Stimulated activated CD4-positive, alpha-beta T cell treated with anti-CD3 and anti-CD28 coated beads, TNF-alpha, amount 100 ng/mL, for 48 hours (primary cell): Measurements from ENCODE around the gene FAM114A2.

Experiments
- DNase-seq, 3 donors: peaks; one replicate each; pipeline ENCODE4 v3.0.0-alpha.2; 2020; ENCODE audit warnings: low read depth in 3 of 3

Gene FAM114A2

GRCh38 chr5:153985498-153985897, 53.2 kb downstream of the FAM114A2 start:
- DNase-seq, result no peak

- no peak for DNase-seq
Measured at GRCh38 chr5:153983885-153984284, 54.8 kb downstream of the FAM114A2 start.

- DNase-seq, result no peak
Measured at GRCh38 chr5:153981905-153982605, 56.7 kb downstream of the FAM114A2 start.

GRCh38 chr5:153979028-153979783, 59.5 kb downstream of the FAM114A2 start:
- no peak for DNase-seq

GRCh38 chr5:153974813-153975163, 63.9 kb downstream of the FAM114A2 start:
- DNase-seq, result no peak

- no peak for DNase-seq
Measured at GRCh38 chr5:153974131-153974812, 64.4 kb downstream of the FAM114A2 start.

GRCh38 chr5:153972240-153972639, 66.5 kb downstream of the FAM114A2 start:
- no peak for DNase-seq

GRCh38 chr5:153970496-153970895, 68.2 kb downstream of the FAM114A2 start:
- DNase-seq, result no peak

- DNase-seq, result no peak
Measured at GRCh38 chr5:153969563-153969895, 69.2 kb downstream of the FAM114A2 start.

- DNase-seq, result no peak
Measured at GRCh38 chr5:153968761-153969562, 69.7 kb downstream of the FAM114A2 start.

GRCh38 chr5:153964880-153965645, 73.6 kb downstream of the FAM114A2 start:
- peak; percentile 15 to 17 (median 15) for DNase-seq

- DNase-seq, result no peak
Measured at GRCh38 chr5:153964191-153964879, 74.4 kb downstream of the FAM114A2 start.

GRCh38 chr5:153960269-153961215, 78.2 kb downstream of the FAM114A2 start:
- no peak for DNase-seq

GRCh38 chr5:153959134-153959957, 79.4 kb downstream of the FAM114A2 start:
- no peak for DNase-seq

- DNase-seq, result no peak
Measured at GRCh38 chr5:153957205-153957604, 81.5 kb downstream of the FAM114A2 start.

- no peak for DNase-seq
Measured at GRCh38 chr5:153953411-153953810, 85.3 kb downstream of the FAM114A2 start.

GRCh38 chr5:153952893-153953292, 85.8 kb downstream of the FAM114A2 start:
- no peak for DNase-seq

GRCh38 chr5:153952057-153952456, 86.7 kb downstream of the FAM114A2 start:
- no peak for DNase-seq

- DNase-seq, result no peak
Measured at GRCh38 chr5:153941265-153941664, 97.4 kb downstream of the FAM114A2 start.
